Neural cell (in vitro differentiated cells): ENCODE results near the gene GPC1. TPM values are rescaled to one million over a fixed set of nuclear protein-coding genes. Genes with fewer than 3 reads are reported as not detected.

Experiments
- H2AFZ ChIP-seq: fragments of 200-600, 300-800 bp; sonication (generic), shearing (Covaris generic); 2 replicates; pipeline ENCODE4 v1.6.0; 2014; ENCODE audit warnings: low read depth, mild to moderate bottlenecking, antibody characterized with exemption, low read length, moderate library complexity
- H3F3A ChIP-seq: fragments of 200-600 bp; shearing (Covaris generic); 2 replicates; pipeline ENCODE4 v1.6.1; 2016; ENCODE audit warnings: mild to moderate bottlenecking, moderate library complexity, mixed read lengths, antibody characterized with exemption, low read length; ENCODE audit not compliant: insufficient read depth, poor library complexity, severe bottlenecking
- H3K27ac ChIP-seq: fragments of 200-600, 300-800 bp; sonication (generic), shearing (Covaris generic); 2 replicates; pipeline ENCODE4 v1.5.1; 2014; ENCODE audit warnings: mild to moderate bottlenecking, low read length, moderate library complexity
- H3K27me3 ChIP-seq: fragments of 300-800, 200-600 bp; sonication (generic), shearing (Covaris generic); 2 replicates; pipeline ENCODE4 v1.6.0; 2014; ENCODE audit warnings: mild to moderate bottlenecking, low read depth, low read length, moderate library complexity; ENCODE audit not compliant: insufficient read depth
- H3K36me3 ChIP-seq: fragments of 300-800, 200-600 bp; sonication (generic), shearing (Covaris generic); 2 replicates; pipeline ENCODE4 v1.5.1; 2014; ENCODE audit warnings: mild to moderate bottlenecking, antibody characterized with exemption, low read length, moderate library complexity; ENCODE audit not compliant: insufficient read depth
- H3K4me2 ChIP-seq: fragments of 300-800, 200-600 bp; sonication (generic), shearing (Covaris generic); 2 replicates; pipeline ENCODE4 v1.6.0; 2014; ENCODE audit warnings: mild to moderate bottlenecking, low read length
- H3K4me3 ChIP-seq: fragments of 300-800, 200-600 bp; sonication (generic), shearing (Covaris generic); 2 replicates; pipeline ENCODE4 v1.5.1; 2014; ENCODE audit warnings: mild to moderate bottlenecking, low read length, moderate library complexity
- H3K79me2 ChIP-seq: fragments of 200-600 bp; shearing (Covaris generic); replicated peaks from 2 replicates; pipeline ENCODE4 v1.6.0; 2014; ENCODE audit warnings: mild to moderate bottlenecking, low read length, moderate library complexity; ENCODE audit not compliant: insufficient read depth
- H3K9ac ChIP-seq: fragments of 300-800, 200-600 bp; sonication (generic), shearing (Covaris generic); 2 replicates; pipeline ENCODE4 v1.6.1; 2016; ENCODE audit warnings: mild to moderate bottlenecking, low read length, mixed read lengths
- H3K9me2 ChIP-seq: fragments of 200-600 bp; shearing (Covaris generic); 2 replicates; pipeline ENCODE4 v1.6.1; 2016; ENCODE audit warnings: mild to moderate bottlenecking, low read length, mixed read lengths; ENCODE audit not compliant: insufficient read depth
- H3K9me3 ChIP-seq: fragments of 200-600, 300-800 bp; sonication (generic), shearing (Covaris generic); 2 replicates; pipeline ENCODE4 v1.6.1; 2016; ENCODE audit warnings: mild to moderate bottlenecking, mixed run types, low read length, moderate library complexity, mixed read lengths
- H4K20me1 ChIP-seq: fragments of 200-600 bp; shearing (Covaris generic); 2 replicates; pipeline ENCODE4 v1.6.1; 2016; ENCODE audit warnings: mild to moderate bottlenecking, mixed run types; ENCODE audit not compliant: insufficient read depth
- CTCF ChIP-seq: fragments of 450-650 bp; IDR thresholded peaks from 2 replicates; pipeline ENCODE4 v1.5.1; 2014; ENCODE audit warnings: antibody characterized with exemption, mild to moderate bottlenecking, moderate library complexity; ENCODE audit not compliant: poor library complexity, severe bottlenecking
- EP300 ChIP-seq: fragments of 450-650 bp; conservative IDR thresholded peaks from 2 replicates; pipeline ENCODE4 v1.6.1; 2014; ENCODE audit warnings: antibody characterized with exemption, mild to moderate bottlenecking, moderate library complexity; ENCODE audit not compliant: poor library complexity, severe bottlenecking
- EZH2 ChIP-seq: fragments of 200-600, 300-800 bp; shearing (Covaris generic), sonication (generic); IDR thresholded peaks from 2 replicates; pipeline ENCODE4 v1.6.1; 2014; ENCODE audit warnings: antibody characterized with exemption, low read length, borderline replicate concordance, mild to moderate bottlenecking; ENCODE audit not compliant: insufficient read depth, poor library complexity, severe bottlenecking
- MXI1 ChIP-seq: fragments of 450-650 bp; conservative IDR thresholded peaks from 2 replicates; pipeline ENCODE4 v1.6.1; 2014; ENCODE audit warnings: antibody characterized with exemption, mild to moderate bottlenecking; ENCODE audit not compliant: poor library complexity, severe bottlenecking
- POLR2AphosphoS5 ChIP-seq: IDR thresholded peaks from 2 replicates; pipeline ENCODE4 v1.6.1; 2012
- RAD21 ChIP-seq: fragments of 450-650 bp; conservative IDR thresholded peaks from 2 replicates; pipeline ENCODE4 v1.6.1; 2014; ENCODE audit warnings: antibody characterized with exemption, mild to moderate bottlenecking, moderate library complexity
- REST ChIP-seq: IDR thresholded peaks from 2 replicates; pipeline ENCODE4 v1.6.1; 2012; ENCODE audit warnings: borderline replicate concordance
- SMC3 ChIP-seq: fragments of 450-650 bp; conservative IDR thresholded peaks from 2 replicates; pipeline ENCODE4 v1.6.1; 2014; ENCODE audit warnings: antibody characterized with exemption, mild to moderate bottlenecking, moderate library complexity; ENCODE audit not compliant: poor library complexity
- TAF1 ChIP-seq: IDR thresholded peaks from 2 replicates; pipeline ENCODE4 v1.6.1; 2012; ENCODE audit warnings: low read depth
- polyA plus RNA-seq: library from polyadenylated mRNA; depleted of rRNA; stranded (reverse); fragments of >200 nt; gene quantifications from 2 replicates; pipeline ENCODE4 v1.2.3, GENCODE V29; 2014

Gene GPC1
- polyA plus RNA-seq, 1 donor from 2014 or later = 74.0 TPM

GRCh38 chr2:240477916-240478315 is 42.5 kb downstream of the GPC1 start:
- Histone ChIP-seq H3K9me3 (no peaks in the 10 kb centered on the region), H3K9ac (no peak overlapping the region), H3K4me2 (no peak overlapping the region), H3K9me2 (no peaks in the 10 kb centered on the region), H3K27ac (no peak overlapping the region), H3K27me3 (no peaks in the 10 kb centered on the region), H3K4me3 (no peak overlapping the region), H3K79me2 (no peaks in the 10 kb centered on the region), H3F3A (no peaks in the 10 kb centered on the region), H4K20me1 (no peaks in the 10 kb centered on the region), H2AFZ (no peak overlapping the region), H3K36me3 (no peaks in the 10 kb centered on the region)
- TF ChIP-seq SMC3 = no peak
- no peak for TF ChIP-seq TAF1
- no peak for TF ChIP-seq EZH2
- no peak for TF ChIP-seq EP300
- no peak for TF ChIP-seq CTCF
- no peak for TF ChIP-seq REST
- no peak for TF ChIP-seq RAD21
- TF ChIP-seq POLR2AphosphoS5 = no peak
- TF ChIP-seq MXI1 = no peak

GRCh38 chr2:240478346-240479110 is 43.1 kb downstream of the GPC1 start:
- Histone ChIP-seq H3K9me3 (no peaks in the 10 kb centered on the region), H3K27ac (no peak overlapping the region), H3K79me2 (no peaks in the 10 kb centered on the region), H3K4me2 (no peak overlapping the region), H4K20me1 (no peaks in the 10 kb centered on the region), H3K36me3 (no peaks in the 10 kb centered on the region), H3K27me3 (no peaks in the 10 kb centered on the region), H3F3A (no peaks in the 10 kb centered on the region), H2AFZ (no peak overlapping the region), H3K9me2 (no peaks in the 10 kb centered on the region), H3K4me3 (no peak overlapping the region), H3K9ac (no peak overlapping the region)
- no peak for TF ChIP-seq REST
- no peak for TF ChIP-seq EZH2
- TF ChIP-seq MXI1 = no peak
- no peak for TF ChIP-seq TAF1
- TF ChIP-seq CTCF = no peak
- no peak for TF ChIP-seq EP300
- TF ChIP-seq POLR2AphosphoS5 = no peak
- no peak for TF ChIP-seq SMC3
- TF ChIP-seq RAD21 = no peak
